Stomach (tissue), 9 donors: ENCODE data around the gene KCNMB4. TPM values are rescaled to one million over a fixed set of nuclear protein-coding genes. Genes with fewer than 3 reads are reported as not detected.

Experiments used
- DNase-seq, 2 donors: peaks; one replicate each; pipeline versions ENCODE4 v3.0.0 to v3.0.0-alpha.2; 2013 to 2019
- H3K27ac ChIP-seq, 5 donors: fragments of 200-600 bp in 4 of 5; sonication (generic) in 4 of 5; one replicate each; pipeline ENCODE4 v1.5.1; 2013 to 2019; ENCODE audit warnings: mild to moderate bottlenecking in 1 of 5, moderate library complexity in 1 of 5
- H3K27me3 ChIP-seq, 3 donors: fragments of 200-600 bp; sonication (generic); one replicate each; pipeline ENCODE4 v1.5.1; 2017 to 2019; ENCODE audit warnings: mixed run types in 1 of 3
- H3K36me3 ChIP-seq, 4 donors: fragments of 200-600 bp; sonication (generic); 1 replicate in 3 of 4; 2 replicates in 1 of 4; pipeline ENCODE4 v1.5.1; 2016 to 2019
- H3K4me1 ChIP-seq, 4 donors: fragments of 200-600 bp; sonication (generic); one replicate each; pipeline ENCODE4 v1.5.1; 2016 to 2019
- H3K4me3 ChIP-seq, 4 donors: fragments of 200-600 bp; sonication (generic) in 3 of 4; one replicate each; pipeline ENCODE4 v1.5.1; 2016 to 2019; ENCODE audit warnings: mild to moderate bottlenecking in 1 of 4
- H3K9me3 ChIP-seq, 4 donors: fragments of 200-600 bp; sonication (generic); one replicate each; pipeline ENCODE4 v1.5.1; 2016 to 2019
- CTCF ChIP-seq, 7 experiments: fragments of 450-650 bp in 4 of 7; fragments of 200-600 bp in 3 of 7; sonication (generic) in 3 of 7; IDR thresholded peaks; one replicate each; pipeline ENCODE4 v1.5.1; 2016 to 2019; ENCODE audit warnings: antibody characterized with exemption in 7 of 7, control low read depth in 2 of 7, mild to moderate bottlenecking in 1 of 7
- EP300 ChIP-seq: sonication (generic); formaldehyde crosslinking; IDR thresholded peaks from one replicate; pipeline ENCODE4 v1.6.1; 2017; ENCODE audit warnings: antibody characterized with exemption
- POLR2A ChIP-seq, 4 donors: fragments of 450-650 bp; IDR thresholded peaks; one replicate each; pipeline ENCODE4 v1.6.1; 2016; ENCODE audit warnings: antibody characterized with exemption in 4 of 4, control low read depth in 2 of 4, mild to moderate bottlenecking in 1 of 4, moderate library complexity in 1 of 4
- POLR2AphosphoS5 ChIP-seq, 3 donors: sonication (generic); formaldehyde crosslinking; IDR thresholded peaks; one replicate each; pipeline ENCODE4 v1.6.1; 2016; ENCODE audit warnings: antibody characterized with exemption in 3 of 3
- WGBS, 5 donors: extraction: QIAGEN DNeasy Blood & Tissue Kit in 3 of 5; methylation state at CpG; one replicate each; pipeline versions ENCODE4 v1.1.5 to v1.1.7; 2013 to 2018; 5-methylcytosine and 5-hydroxymethylcytosine counted together
- intact Hi-C: fragments of 100-400 bp; cut with DNase I; formaldehyde crosslinking; loops from one replicate; pipeline ENCODE4 v1.15.1; 2023; ENCODE audit warnings: low total_unique reads
- polyA plus RNA-seq, 3 donors: library from polyadenylated mRNA; stranded (reverse); fragments of 200-250 nt; gene quantifications; one replicate each; pipeline ENCODE4 v1.2.3, GENCODE V29; 2013
- total RNA-seq, 5 donors: library from RNA; depleted of rRNA; stranded (reverse); fragments of >200 nt; gene quantifications; one replicate each; pipeline versions ENCODE4 v1.1.0 to v1.2.3, GENCODE V29; 2014 to 2016
- donor health status: healthy with polysubstance abuse.
- donor health status: Bipolar disorder and iron deficiency.
- donor health status: healthy.

Gene KCNMB4
- total and polyA plus RNA-seq, 8 donors, result under 0.01 to 6.2 (median 2.0) TPM; not detected in 2

- Histone ChIP-seq H3K4me1 (no peaks in the 10 kb centered on the region), H3K27me3 (no peaks in the 10 kb centered on the region), H3K9me3 (peaks cover 0 to 35% (median 17%) of the 10 kb centered on the region in 4 donors), H3K36me3 (no peaks in the 10 kb centered on the region), H3K4me3 (no peak overlapping the region), H3K27ac (no peak overlapping the region)
- TF ChIP-seq POLR2AphosphoS5 (IDR thresholded peaks at IDR 0.05) (no peak), CTCF (IDR thresholded peaks at IDR 0.05) (no peak), POLR2A (IDR thresholded peaks at IDR 0.05) (no peak), EP300 (no peak)
- 91 to 98% (median 97%) methylated on average over 2 of the region's 2 CpGs for WGBS, 5 donors
- DNase-seq, result no peak
- intact Hi-C loops, result no loop called here
These were observed 83.8 kb downstream of the KCNMB4 start for GRCh38 chr12:70449753-70450341.

DNA sequence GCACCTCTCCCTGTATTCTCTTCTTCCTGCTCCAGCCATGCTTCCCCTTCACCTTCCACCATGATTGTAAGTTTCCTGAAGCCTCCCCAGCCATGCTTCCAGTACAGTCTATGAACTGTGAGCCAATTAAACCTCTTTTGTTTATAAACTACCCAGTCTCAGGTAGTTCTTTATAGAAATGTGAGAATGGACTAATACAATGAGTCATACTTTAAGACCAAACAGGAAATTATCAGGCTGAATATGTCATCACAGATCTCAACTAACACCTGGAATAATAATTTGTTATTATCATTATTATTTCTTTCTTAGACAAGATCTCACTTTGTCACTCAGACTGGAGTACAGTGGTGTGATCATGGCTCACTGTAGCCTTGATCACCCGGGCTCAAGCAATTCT is 85.4 kb downstream of the KCNMB4 start:
- TF ChIP-seq POLR2A (IDR thresholded peaks at IDR 0.05), result no peak
- TF ChIP-seq EP300, result no peak
- no peak for TF ChIP-seq CTCF (IDR thresholded peaks at IDR 0.05)
- TF ChIP-seq POLR2AphosphoS5 (IDR thresholded peaks at IDR 0.05), result no peak
- intact Hi-C loops, result no loop called here
- WGBS, 5 donors, result 83 to 91% (median 89%) methylated on average over 1 of the region's 1 CpG

DNA sequence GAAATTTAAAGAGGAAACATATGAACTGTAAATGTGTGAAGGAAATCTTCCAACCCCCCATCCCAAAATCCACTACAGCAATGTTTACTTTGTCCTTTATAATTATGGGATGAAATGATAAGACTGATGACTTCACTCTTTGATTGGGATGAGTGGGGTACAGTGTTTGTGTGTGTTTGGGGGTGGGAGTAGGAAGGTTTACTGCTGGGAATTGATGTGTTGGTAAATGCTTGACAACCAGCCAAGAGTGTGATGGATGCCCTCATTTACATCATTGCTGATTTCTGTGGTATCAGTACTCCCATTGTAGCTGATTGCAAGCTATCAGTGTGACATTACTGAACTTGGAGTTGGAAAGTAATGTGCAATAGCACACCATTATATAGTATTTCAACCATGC is 90.9 kb downstream of the KCNMB4 start:
- Histone ChIP-seq H3K36me3 (no peaks in the 10 kb centered on the region), H3K27me3 (no peaks in the 10 kb centered on the region), H3K4me1 (no peaks in the 10 kb centered on the region), H3K9me3 (peaks cover 0 to under 1% (median 0%) of the 10 kb centered on the region in 4 donors), H3K4me3 (no peak overlapping the region), H3K27ac (no peak overlapping the region)
- intact Hi-C loops, result no loop called here
- no peak for DNase-seq
- TF ChIP-seq CTCF (IDR thresholded peaks at IDR 0.05) (no peak), POLR2A (IDR thresholded peaks at IDR 0.05) (no peak), POLR2AphosphoS5 (IDR thresholded peaks at IDR 0.05) (no peak), EP300 (no peak)

More for the DNA sequence above, 85.4 kb downstream of the KCNMB4 start:
- Histone ChIP-seq H3K36me3 (no peaks in the 10 kb centered on the region), H3K9me3 (peaks cover 0 to 35% (median 17%) of the 10 kb centered on the region in 4 donors), H3K4me1 (no peaks in the 10 kb centered on the region), H3K27ac (no peak overlapping the region), H3K27me3 (no peaks in the 10 kb centered on the region), H3K4me3 (no peak overlapping the region)
- DNase-seq, result no peak

DNA sequence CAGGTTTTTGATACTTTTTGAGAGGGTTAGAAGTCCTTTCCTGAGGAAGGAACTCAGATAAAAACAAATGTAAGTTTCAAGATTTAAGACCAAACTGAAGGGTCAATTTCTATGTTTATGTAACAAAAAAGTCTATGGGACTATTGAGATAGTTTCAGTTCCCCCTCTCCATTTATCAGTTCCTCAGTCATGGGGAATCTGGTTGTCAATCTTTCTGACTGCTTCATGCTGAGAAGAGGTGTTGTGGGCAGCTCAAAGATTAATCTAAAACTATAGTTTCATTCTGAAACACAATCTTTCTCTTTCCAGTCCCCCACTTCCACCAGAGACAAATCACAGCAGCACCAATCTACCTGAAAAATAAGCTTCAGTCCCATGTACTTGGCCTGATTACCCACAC is 93.7 kb downstream of the KCNMB4 start:
- Histone ChIP-seq H3K9me3 (peaks cover 0 to 15% (median 11%) of the 10 kb centered on the region in 4 donors), H3K4me3 (no peak overlapping the region), H3K27me3 (no peaks in the 10 kb centered on the region), H3K4me1 (no peaks in the 10 kb centered on the region), H3K36me3 (no peaks in the 10 kb centered on the region), H3K27ac (no peak overlapping the region)
- DNase-seq, result no peak
- no peak for TF ChIP-seq POLR2AphosphoS5 (IDR thresholded peaks at IDR 0.05)
- no peak for TF ChIP-seq POLR2A (IDR thresholded peaks at IDR 0.05)
- no peak for TF ChIP-seq EP300
- intact Hi-C loops, result no loop called here

DNA sequence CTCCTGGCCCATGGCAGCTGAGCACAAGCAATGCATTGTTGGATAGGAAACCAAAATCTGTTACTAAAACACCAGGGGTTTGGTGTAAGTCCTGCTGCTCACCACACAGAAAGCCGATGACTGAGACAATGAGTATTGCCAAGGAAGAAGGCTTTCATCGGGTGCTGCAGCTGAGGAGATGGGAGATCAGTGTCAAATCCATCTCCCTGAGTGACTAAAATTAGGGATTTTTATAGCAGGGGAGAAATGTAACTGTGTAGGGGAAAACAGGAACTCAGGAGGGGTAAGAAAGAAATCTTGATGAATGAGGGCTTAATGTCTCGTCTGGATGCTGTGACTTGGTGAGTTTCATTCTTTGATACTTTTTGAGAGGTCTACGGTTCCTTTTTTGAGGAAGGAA is 97.9 kb downstream of the KCNMB4 start:
- intact Hi-C loops, result no loop called here
- no peak overlapping the region for H3K27ac ChIP-seq

More for the DNA sequence above, 97.9 kb downstream of the KCNMB4 start:
- TF ChIP-seq EP300 (no peak), POLR2A (IDR thresholded peaks at IDR 0.05) (no peak), CTCF (IDR thresholded peaks at IDR 0.05) (no peak), POLR2AphosphoS5 (IDR thresholded peaks at IDR 0.05) (no peak)
- H3K36me3 ChIP-seq, result no peaks in the 10 kb centered on the region
- 83 to 96% (median 93%) methylated on average over 4 of the region's 4 CpGs for WGBS, 5 donors
- peaks cover 0 to 15% (median 11%) of the 10 kb centered on the region in 4 donors for H3K9me3 ChIP-seq
- no peaks in the 10 kb centered on the region for H3K27me3 ChIP-seq
- H3K4me1 ChIP-seq, result no peaks in the 10 kb centered on the region
- H3K4me3 ChIP-seq, result no peak overlapping the region
- DNase-seq, result no peak
